GM23338 (cell line): ENCODE measurements around the gene TSPAN7.

Experiments used
- CREB1 ChIP-seq: fragments of 250-450 bp; sonication (Bioruptor Pico); IDR thresholded peaks from 2 replicates; pipeline ENCODE4 v1.5.0; 2020; ENCODE audit warnings: low read depth, mild to moderate bottlenecking, moderate library complexity
- CTCF ChIP-seq, 2 experiments: fragments of 200-600 bp in 1 of 2; sonication (generic) in 1 of 2; conservative IDR thresholded peaks; 2 replicates each; pipeline versions ENCODE4 v1.5.1 to v1.6.1; 2016 to 2017; ENCODE audit warnings: antibody characterized with exemption in 2 of 2, low read depth in 2 of 2, mild to moderate bottlenecking in 2 of 2, moderate library complexity in 1 of 2
- EZH2 ChIP-seq: fragments of 200-600 bp; sonication (generic); IDR thresholded peaks from one replicate; pipeline ENCODE4 v1.8.0; 2017; ENCODE audit warnings: antibody characterized with exemption, mild to moderate bottlenecking, low read depth; ENCODE audit not compliant: unreplicated experiment
- EZH2phosphoT487 ChIP-seq: fragments of 200-600 bp; sonication (generic); IDR thresholded peaks from one replicate; pipeline ENCODE4 v1.8.1; 2018; ENCODE audit warnings: antibody characterized with exemption; ENCODE audit not compliant: unreplicated experiment
- JUNB ChIP-seq: IDR thresholded peaks from one replicate; pipeline ENCODE4 v1.6.1; 2016; ENCODE audit warnings: antibody characterized with exemption; ENCODE audit not compliant: unreplicated experiment
- NANOG ChIP-seq: IDR thresholded peaks from 2 replicates; pipeline ENCODE4 v1.6.1; 2016; ENCODE audit warnings: antibody characterized with exemption, borderline replicate concordance
- POLR2AphosphoS5 ChIP-seq: IDR thresholded peaks from 2 replicates; pipeline ENCODE4 v1.6.1; 2016; ENCODE audit warnings: antibody characterized with exemption, low read depth
- REST ChIP-seq: IDR thresholded peaks from one replicate; pipeline ENCODE4 v1.6.1; 2018; ENCODE audit warnings: antibody characterized with exemption; ENCODE audit not compliant: unreplicated experiment
- STAT1 ChIP-seq: IDR thresholded peaks from one replicate; pipeline ENCODE4 v1.6.1; 2016; ENCODE audit warnings: antibody characterized with exemption; ENCODE audit not compliant: unreplicated experiment
- ZNF114 ChIP-seq: fragments of 250-450 bp; sonication (Bioruptor Pico); IDR thresholded peaks from 2 replicates; pipeline ENCODE4 v1.5.0; 2020; ENCODE audit warnings: mild to moderate bottlenecking, moderate library complexity

GRCh38 chrX:38651625-38652601 lies 90.6 kb downstream of the TSPAN7 start:
- TF ChIP-seq CTCF (conservative IDR thresholded peaks at IDR 0.05; ENCODE audit: low read depth in 2 of 2): no peak
- no peak for TF ChIP-seq EZH2
- no peak for TF ChIP-seq EZH2phosphoT487
- no peak for TF ChIP-seq POLR2AphosphoS5
- no peak for TF ChIP-seq ZNF114 (CRISPR knock-in tag)
- TF ChIP-seq CREB1: no peak
- no peak for TF ChIP-seq STAT1
- TF ChIP-seq REST: no peak
- TF ChIP-seq NANOG: no peak
- no peak for TF ChIP-seq JUNB
